ENCODE data around the gene FAM187B. TPM values are rescaled to one million over a fixed set of nuclear protein-coding genes. Genes with fewer than 3 reads are reported as not detected.

FAM187B gene
- total and polyA plus RNA-seq, 2 of the 4 experiments (the other 2 are of a cell fraction) = not detected

GRCh38 chr19:35214766-35215422 lies 13.6 kb downstream of the FAM187B start:
- Histone ChIP-seq H3K4me1 (ENCODE audit: control insufficient read depth, insufficient read depth, low read length) (no peaks in the 10 kb centered on the region), H3K56ac (ENCODE audit: extremely low read depth, insufficient read depth, low read length) (no peak overlapping the region), H4K8ac (ENCODE audit: low read depth in 2 of 2, low read length in 2 of 2) (no peak overlapping the region), H2BK15ac (ENCODE audit: low read depth, low read length) (no peak overlapping the region), H3K4me2 (ENCODE audit: low read depth, low read length) (no peak overlapping the region), H3K36me3 (ENCODE audit: control insufficient read depth, insufficient read depth, low read length) (no peaks in the 10 kb centered on the region), H2BK20ac (ENCODE audit: low read depth, low read length) (no peak overlapping the region), H3K23ac (ENCODE audit: low read depth, low read length) (no peak overlapping the region), H3K14ac (replicated peaks; ENCODE audit: low read depth, low read length) (no peak overlapping the region), H3K9ac (ENCODE audit: low read depth, low read length) (no peak overlapping the region), H3K18ac (ENCODE audit: low read depth, low read length) (no peak overlapping the region), H3K9me3 (ENCODE audit: control insufficient read depth, insufficient read depth, low read length) (peaks cover 3% of the 10 kb centered on the region; the same call in 1 of the 2 replicates), H4K91ac (ENCODE audit: insufficient read depth, low read depth, low read length) (no peak overlapping the region), H3K27me3 (ENCODE audit: control insufficient read depth, insufficient read depth, low read length) (no peaks in the 10 kb centered on the region; the same call in 1 of the 2 replicates), H3K79me1 (ENCODE audit: low read depth in 1 of 2, low read length in 2 of 2) (no peaks in the 10 kb centered on the region), H3K27ac (ENCODE audit: insufficient read depth, low read length) (no peak overlapping the region), H3K4ac (ENCODE audit: low read depth, low read length) (no peak overlapping the region), H3K4me3 (ENCODE audit: insufficient read depth, low read depth, low read length) (no peak overlapping the region), H4K20me1 (ENCODE audit: insufficient read depth, low read length) (no peaks in the 10 kb centered on the region), H2AK5ac (ENCODE audit: low read depth, low read length) (no peak overlapping the region), H2BK5ac (ENCODE audit: low read depth, low read length, poor library complexity, severe bottlenecking) (no peak overlapping the region), H2AFZ (replicated peaks; ENCODE audit: low read length, poor library complexity) (no peak overlapping the region), H2BK120ac (ENCODE audit: low read depth, low read length) (no peak overlapping the region), H2AK9ac (replicated peaks; ENCODE audit: low read depth, low read length, poor library complexity) (no peak overlapping the region), H4K5ac (ENCODE audit: low read depth, low read length) (no peak overlapping the region), H3K9me1 (ENCODE audit: insufficient read depth, low read length) (no peaks in the 10 kb centered on the region)
- intact Hi-C loops (cut with micrococcal nuclease) (no loop called here), in situ Hi-C loops (cut with MboI; ENCODE audit: low sequenced_read_pairs) (no loop called here), dilution Hi-C loops (cut with HindIII; ENCODE audit: low sequenced_read_pairs, unreplicated experiment) (no loop called here)
- POLR2A ChIA-PET (ENCODE audit: unreplicated experiment) = no interaction called here
- TF ChIP-seq MXI1 (IDR thresholded peaks at IDR 0.05; ENCODE audit: borderline replicate concordance, low read depth, low read length) (no peak), CTCF (conservative IDR thresholded peaks at IDR 0.05; ENCODE audit: low read depth, low read length) (no peak), RCOR1 (IDR thresholded peaks at IDR 0.05; ENCODE audit: insufficient replicate concordance, low read length) (no peak), MAZ (IDR thresholded peaks at IDR 0.05; ENCODE audit: borderline replicate concordance, low read depth, low read length) (no peak), CHD1 (IDR thresholded peaks at IDR 0.05; ENCODE audit: low read depth, low read length) (no peak), ELK1 (IDR thresholded peaks at IDR 0.05; ENCODE audit: borderline replicate concordance, low read depth, low read length) (no peak), SMC3 (IDR thresholded peaks at IDR 0.05; ENCODE audit: low read depth, low read length) (no peak), CEBPB (IDR thresholded peaks at IDR 0.05; ENCODE audit: low read depth, low read length) (no peak)
- CTCF ChIA-PET = no interaction called here
- no CpG with 5 or more reads among the region's 7 CpGs for WGBS, 2 experiments (ENCODE audit: extremely low coverage in 2 of 2, insufficient read length in 1 of 2)
- DNase-seq (no peak), ATAC-seq (ENCODE audit: low read depth) (no peak)
- no TSS peak for BruUV-seq (replicated peaks)
